GM12878 (cell line): Measurements from ENCODE around the gene OTOA. TPM values are rescaled to one million over a fixed set of nuclear protein-coding genes. Genes with fewer than 3 reads are reported as not detected.

ENCODE experiments used
- ATAC-seq: fragments of 200-7000 bp; cut with Tn5 transposase; 3 replicates; pipeline ENCODE4 v1.9.1; 2020; ENCODE audit warnings: mild to moderate bottlenecking, moderate library complexity
- BruUV-seq: library from RNA; stranded (reverse); fragments of 400-500 nt; replicated peaks from 2 replicates; lab custom pipeline; 2021; lab: Mats Ljungman, UMichigan
- CTCF ChIA-PET: fragments of 300-600 bp; sonication (Branson Sonifier 250); formaldehyde crosslinking; extraction: SDS; loops from one replicate; lab custom pipeline; 2021; ENCODE audit warnings: inconsistent platforms; lab: Yijun Ruan, JAX
- POLR2A ChIA-PET: fragments of 350-600 bp; formaldehyde crosslinking; extraction: SDS; loops from one replicate; lab custom pipeline; 2021; ENCODE audit warnings: inconsistent platforms; lab: Charles Lee
- RAD21 ChIA-PET: fragments of 300-600 bp; sonication (Branson Sonifier 250); formaldehyde crosslinking; loops from one replicate; lab custom pipeline; 2023; ENCODE audit warnings: antibody characterized with exemption; ENCODE audit not compliant: unreplicated experiment; lab: Charles Lee
- SMC1A ChIA-PET: fragments of 300-600 bp; sonication (Branson Sonifier 250); formaldehyde crosslinking; loops from one replicate; lab custom pipeline; 2023; ENCODE audit not compliant: unreplicated experiment, uncharacterized antibody; lab: Charles Lee
- DNase-seq: peaks from one replicate; pipeline ENCODE4 v3.0.0-alpha.2; 2011; ENCODE audit warnings: low read depth, low spot score
- FAIRE-seq: peaks from 3 replicates; lab custom pipeline; 2011; peaks lifted over from hg19 to GRCh38; lab: Jason Lieb, UNC
- H2AFZ ChIP-seq: 2 replicates; pipeline ENCODE4 v1.6.0; 2011; ENCODE audit warnings: low read depth, low read length, control low read depth; ENCODE audit not compliant: control insufficient read depth
- H3K27ac ChIP-seq: 2 replicates; pipeline ENCODE4 v1.5.1; 2011; ENCODE audit warnings: control low read depth; ENCODE audit not compliant: control insufficient read depth, insufficient read depth
- H3K27me3 ChIP-seq, 2 experiments: replicated peaks in 1 of 2; 2 replicates each; pipeline versions ENCODE4 v1.6.0 to v1.6.1; 2011; ENCODE audit warnings: low read length in 1 of 2; ENCODE audit not compliant: control insufficient read depth in 2 of 2, insufficient read depth in 2 of 2
- H3K36me3 ChIP-seq, 2 experiments: 2 replicates each; pipeline ENCODE4 v1.5.1; 2011; ENCODE audit warnings: low read length in 1 of 2; ENCODE audit not compliant: control insufficient read depth in 2 of 2, insufficient read depth in 2 of 2
- H3K4me1 ChIP-seq: 2 replicates; pipeline ENCODE4 v1.6.1; 2011; ENCODE audit warnings: mild to moderate bottlenecking, low read length, moderate library complexity, mixed read lengths; ENCODE audit not compliant: control insufficient read depth, insufficient read depth
- H3K4me2 ChIP-seq: 2 replicates; pipeline ENCODE4 v1.6.0; 2011; ENCODE audit warnings: control low read depth; ENCODE audit not compliant: control insufficient read depth, insufficient read depth
- H3K4me3 ChIP-seq: fragments of 200-600 bp; sonication (generic); 2 replicates; pipeline ENCODE4 v1.5.1; 2016
- H3K79me2 ChIP-seq: 2 replicates; pipeline ENCODE4 v1.6.0; 2011; ENCODE audit warnings: low read length; ENCODE audit not compliant: control insufficient read depth, insufficient read depth
- H3K9ac ChIP-seq: 2 replicates; pipeline ENCODE4 v1.8.0; 2011; ENCODE audit warnings: low read length, control low read depth, mixed read lengths; ENCODE audit not compliant: control insufficient read depth, insufficient read depth
- H3K9me3 ChIP-seq: replicated peaks from 3 replicates; pipeline ENCODE4 v1.5.1; 2011; ENCODE audit warnings: mild to moderate bottlenecking, low read length; ENCODE audit not compliant: control insufficient read depth, insufficient read depth
- H4K20me1 ChIP-seq: 2 replicates; pipeline ENCODE4 v1.6.0; 2011; ENCODE audit not compliant: control insufficient read depth, insufficient read depth
- BCLAF1 ChIP-seq: fragments of 450-650 bp; IDR thresholded peaks from 2 replicates; pipeline ENCODE4 v1.6.1; 2017; ENCODE audit warnings: antibody characterized with exemption, mild to moderate bottlenecking, moderate library complexity
- TCF7 ChIP-seq: IDR thresholded peaks from 2 replicates; pipeline ENCODE4 v1.6.1; 2014; ENCODE audit warnings: antibody characterized with exemption, borderline replicate concordance
- WGBS: methylation state at CpG from one replicate; pipeline ENCODE4 v1.1.6; 2016; ENCODE audit warnings: low lambda C conversion rate; ENCODE audit not compliant: insufficient replicate concordance, insufficient coverage; ENCODE audit errors: missing lambda C conversion rate; 5-methylcytosine and 5-hydroxymethylcytosine counted together
- in situ Hi-C: fragments of 300-500 bp; cut with MboI; formaldehyde crosslinking; loops from 9 replicates; pipeline ENCODE4 v1.14.3; 2018; ENCODE audit warnings: mixed read lengths
- intact Hi-C: fragments of 100-400 bp; cut with micrococcal nuclease; formaldehyde crosslinking; loops from one replicate; pipeline ENCODE4 v1.14.2; 2022; ENCODE audit not compliant: unreplicated experiment
- polyA plus RNA-seq, 11 experiments: library from polyadenylated mRNA; depleted of rRNA in 4 of 11; unstranded in 6 of 11; stranded (reverse) in 5 of 11; fragments of >200 nt; fragmentation: Nextera tagmentation in 4 of 11; fragmentation: Illumina TruSeq in 1 of 11; extraction: Ambion mirVana in 4 of 11; extraction: Trizol in 1 of 11; gene quantifications; 1 replicate in 1 of 11; 2 replicates in 10 of 11; pipeline versions ENCODE4 v1.2.1 to v1.2.3, GENCODE V29; 2011 to 2016; ENCODE audit warnings: inconsistent platforms in 2 of 11, missing spikeins in 2 of 11, low read depth in 1 of 11
- total RNA-seq, 4 experiments: library from RNA; depleted of rRNA in 3 of 4; stranded (reverse); fragments of >200 nt in 3 of 4; fragmentation: Illumina TruSeq in 1 of 4; extraction: Trizol in 1 of 4; gene quantifications; 2 replicates each; pipeline versions ENCODE4 v1.2.1 to v1.2.3, GENCODE V29; 2013 to 2021

Gene OTOA
- total and polyA plus RNA-seq, 10 of the 15 experiments (the other 5 are each of a cell fraction or from before 2014, with no cell fraction given): 0.33 to 1.5 (median 0.61) TPM

- in situ Hi-C loops (no loop called here), intact Hi-C loops (no loop called here)
- Histone ChIP-seq H3K36me3 (no peaks in the 10 kb centered on the region), H3K27me3 (no peaks in the 10 kb centered on the region; a peak in 1 of 4 replicates), H3K27ac (no peak overlapping the region), H3K4me2 (no peak overlapping the region), H3K4me1 (no peaks in the 10 kb centered on the region), H2AFZ (no peak overlapping the region), H3K4me3 (no peak overlapping the region), H4K20me1 (no peaks in the 10 kb centered on the region), H3K9ac (no peak overlapping the region), H3K79me2 (no peaks in the 10 kb centered on the region), H3K9me3 (no peaks in the 10 kb centered on the region; the same call in 2 of the 3 replicates)
- ATAC-seq (no peak), FAIRE-seq (no peak), DNase-seq (no peak)
- ChIA-PET CTCF (interaction anchor here (0.6 to 5.3 kb wide), 3 partner anchors 14 to 487 kb away, joined by 3 to 39 read pairs (median 5); no protein-coding TSS in a partner anchor), RAD21 (no interaction called here), POLR2A (interaction anchor here (0.9 kb wide), 1 partner anchor 10 kb away, joined by 3 read pairs; no protein-coding TSS in a partner anchor), SMC1A (no interaction called here)
- TF ChIP-seq BCLAF1 (no peak), TCF7 (no peak)
- no TSS peak for BruUV-seq
- 56% methylated on average over 4 of the region's 5 CpGs for WGBS
These were observed 33.3 kb downstream of the OTOA start for GRCh38 chr16:21697032-21697431.
